Frontal cortex (tissue), 4 donors: ENCODE measurements around the gene FAM217B. TPM values are rescaled to one million over a fixed set of nuclear protein-coding genes. Genes with fewer than 3 reads are reported as not detected.

ENCODE experiments used
- DNase-seq, 2 donors: peaks; one replicate each; pipeline ENCODE4 v3.0.0; 2012; ENCODE audit warnings: low spot score in 2 of 2
- FAIRE-seq: peaks from 2 replicates; lab custom pipeline; 2012; peaks lifted over from hg19 to GRCh38; lab: Jason Lieb, UNC
- total RNA-seq: library from RNA; depleted of rRNA; stranded (reverse); fragments of >200 nt; gene quantifications from one replicate; pipeline ENCODE4 v1.2.3, GENCODE V29; 2014
- donor health status: control.
- donor health status: control.
- donor health status: control.

The FAM217B gene
- total RNA-seq: 32.6 TPM

DNA sequence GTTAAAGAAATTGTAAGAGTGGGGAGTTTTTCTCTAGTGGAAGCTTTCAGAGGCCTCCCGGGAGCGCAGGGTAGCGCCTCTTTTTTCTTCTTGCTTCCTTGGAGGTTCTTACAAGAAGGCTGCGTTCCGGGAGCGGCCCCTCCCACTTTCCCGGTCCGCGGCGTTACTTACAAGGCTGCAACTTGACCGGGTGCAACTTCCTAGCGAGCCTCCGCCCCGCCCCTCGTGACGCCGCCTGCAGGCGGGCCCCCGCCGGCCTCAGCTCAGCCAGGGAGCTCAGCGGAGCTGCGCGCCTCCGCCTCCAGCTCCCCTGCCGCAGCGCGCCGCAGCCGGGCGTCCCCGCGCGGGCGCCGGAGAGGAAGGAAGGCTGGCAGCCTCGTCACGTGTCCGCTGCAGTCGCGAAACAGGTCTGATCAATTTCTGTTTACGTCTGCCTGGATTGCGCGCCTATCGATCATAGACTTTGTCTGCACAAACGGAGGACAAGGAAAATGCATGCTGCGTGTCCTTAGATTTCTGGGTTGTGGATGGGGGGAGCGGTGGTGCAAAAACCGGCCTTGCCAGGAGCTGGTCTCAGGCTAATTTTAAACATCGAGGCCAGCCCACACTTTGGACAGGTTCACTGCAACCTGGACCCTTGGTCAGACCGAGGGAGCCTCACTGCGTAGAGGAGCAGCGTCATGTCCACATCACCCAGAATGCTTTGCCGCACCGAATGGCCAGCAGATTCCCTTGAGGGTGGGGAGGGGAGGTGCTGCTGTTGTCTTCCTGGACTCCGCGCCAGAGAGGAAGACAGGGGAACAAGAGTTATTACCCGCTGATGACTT, at the start of gene FAM217B, which contains the start of gene PPP1R3D:
Gene FAM217B, plus strand, starts transcription at position 261 of the 827 bp plus-strand sequence. CDS start 3,555 bp downstream, outside the sequence.
Gene PPP1R3D, minus strand, starts transcription at position 177 of the 827 bp plus-strand sequence. CDS start 374 bp downstream, outside the sequence.
- peak; percentile 96 to 97 for DNase-seq
- FAIRE-seq: no peak

DNA sequence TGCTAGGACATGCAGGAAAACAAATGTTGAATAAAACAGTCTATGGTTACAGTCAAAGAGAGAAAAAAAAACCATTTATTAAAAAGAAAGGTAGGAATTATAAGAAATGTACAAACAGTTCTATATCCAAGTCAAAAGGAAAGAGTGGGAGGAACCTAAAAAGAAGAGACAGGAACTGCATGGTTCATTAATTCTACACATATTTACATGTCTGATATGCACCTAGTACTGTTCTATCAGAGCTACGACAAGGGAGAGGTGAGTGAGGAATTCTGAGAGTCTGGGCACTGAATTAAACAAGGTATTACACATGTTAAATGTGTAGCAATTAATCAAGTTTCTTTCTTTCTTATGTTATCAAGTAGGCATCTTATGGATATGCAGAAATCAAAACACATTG, 48.6 kb upstream of the FAM217B start:
- FAIRE-seq: no peak
- DNase-seq: no peak

DNA sequence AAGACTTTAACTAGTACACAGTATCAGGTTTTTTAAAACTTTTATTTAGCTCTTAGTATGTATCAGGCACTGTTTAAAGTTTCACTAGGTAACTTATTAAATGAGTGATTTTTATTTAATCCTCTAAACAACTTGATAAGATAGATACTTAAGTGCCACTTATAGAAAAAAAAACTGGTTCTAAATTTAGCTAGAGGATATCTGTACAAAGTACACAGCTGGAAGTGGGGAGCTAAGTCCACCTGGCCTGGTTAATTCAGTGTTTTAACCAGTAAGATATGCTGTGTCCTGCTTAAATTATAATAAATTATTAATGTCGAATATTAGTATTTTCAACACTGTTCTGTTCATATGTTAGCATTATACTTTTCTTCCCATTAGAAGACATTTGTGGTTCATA, 44.3 kb upstream of the FAM217B start:
- no peak for DNase-seq
- no peak for FAIRE-seq

- DNase-seq (no peak), FAIRE-seq (no peak)
These were observed 37.7 kb upstream of the FAM217B start for GRCh38 chr20:59902470-59902869.

DNA sequence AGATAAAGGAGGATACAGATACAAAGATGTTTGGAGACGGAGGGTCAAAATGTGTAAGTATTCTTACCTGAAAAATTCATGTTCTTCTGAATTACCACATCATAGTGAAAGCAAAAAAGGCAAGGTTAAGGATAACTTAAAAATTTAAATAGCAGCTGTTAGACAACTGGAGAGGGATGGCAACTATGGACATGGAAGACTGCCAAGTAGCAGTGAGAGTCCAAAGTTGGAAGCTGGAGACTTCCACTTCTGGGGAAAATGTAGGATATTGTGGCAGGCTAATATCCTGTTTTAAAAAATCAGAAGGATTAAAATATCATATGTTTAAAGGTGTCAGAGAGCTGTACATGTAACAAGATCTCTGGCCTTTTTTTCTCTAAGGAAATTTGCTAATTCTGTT, 36.6 kb upstream of the FAM217B start:
- FAIRE-seq (no peak), DNase-seq (no peak)

DNA sequence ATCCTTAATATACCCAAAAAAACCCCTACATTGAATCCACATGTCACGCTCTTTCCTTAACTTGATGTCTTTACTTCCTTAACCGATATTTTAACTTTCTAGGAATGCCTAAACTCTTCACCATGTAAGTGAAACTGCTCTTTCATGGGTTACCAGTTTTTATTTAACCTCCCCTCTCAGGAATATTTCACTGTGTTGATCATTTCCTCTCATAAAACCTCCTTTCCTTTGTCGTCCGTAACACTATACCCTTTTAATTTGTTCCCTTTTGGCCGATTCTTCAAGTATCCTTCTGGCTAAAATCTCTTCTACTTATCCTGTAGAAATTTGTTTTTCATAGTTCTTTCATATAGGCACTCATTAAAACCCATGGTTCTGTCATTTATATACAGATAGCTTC, 31.3 kb upstream of the FAM217B start:
- no peak for DNase-seq
- FAIRE-seq: no peak

GRCh38 chr20:59911041-59911440, 29.1 kb upstream of the FAM217B start:
- no peak for FAIRE-seq
- DNase-seq: no peak

DNA sequence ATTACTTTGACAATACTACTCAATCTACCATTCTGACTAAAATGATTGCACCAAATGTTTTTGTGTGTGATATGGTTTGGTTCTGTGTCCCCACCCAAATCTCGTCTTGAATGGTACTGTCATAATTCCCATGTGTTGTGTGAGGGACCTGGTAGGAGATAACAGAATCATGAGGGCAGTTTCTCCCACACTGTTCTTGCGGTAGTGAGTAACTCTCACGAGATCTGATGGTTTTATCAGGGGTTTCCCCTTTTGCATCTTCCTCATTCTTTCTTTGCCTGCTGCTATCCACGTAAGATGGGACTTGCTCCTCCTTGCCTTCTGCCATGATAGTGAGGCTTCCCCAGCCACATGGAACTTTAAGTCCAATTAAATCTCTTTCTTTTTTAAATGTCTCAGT, 27.6 kb upstream of the FAM217B start:
- FAIRE-seq (no peak), DNase-seq (no peak)

DNA sequence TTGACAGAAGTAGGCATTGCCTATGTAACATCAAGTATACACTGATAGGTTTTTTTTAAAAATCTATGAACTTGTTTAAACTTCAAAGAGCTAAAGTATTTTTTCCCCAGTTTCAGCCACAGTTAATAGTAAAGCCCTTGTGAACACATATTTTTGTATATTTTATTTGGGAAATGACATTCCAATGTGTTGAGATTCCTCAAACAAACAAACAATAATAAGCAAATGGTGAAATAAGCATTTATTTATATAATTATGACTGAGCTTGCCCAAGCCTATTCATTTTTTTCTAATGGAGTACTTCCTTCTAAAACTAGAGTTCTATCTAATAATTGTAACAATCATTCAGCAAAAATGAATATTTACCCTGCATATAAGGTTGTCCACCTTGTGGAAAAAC, 19.2 kb upstream of the FAM217B start:
- DNase-seq: no peak
- no peak for FAIRE-seq

- no peak for FAIRE-seq
These were observed 16.7 kb upstream of the FAM217B start for GRCh38 chr20:59923514-59923913.

DNA sequence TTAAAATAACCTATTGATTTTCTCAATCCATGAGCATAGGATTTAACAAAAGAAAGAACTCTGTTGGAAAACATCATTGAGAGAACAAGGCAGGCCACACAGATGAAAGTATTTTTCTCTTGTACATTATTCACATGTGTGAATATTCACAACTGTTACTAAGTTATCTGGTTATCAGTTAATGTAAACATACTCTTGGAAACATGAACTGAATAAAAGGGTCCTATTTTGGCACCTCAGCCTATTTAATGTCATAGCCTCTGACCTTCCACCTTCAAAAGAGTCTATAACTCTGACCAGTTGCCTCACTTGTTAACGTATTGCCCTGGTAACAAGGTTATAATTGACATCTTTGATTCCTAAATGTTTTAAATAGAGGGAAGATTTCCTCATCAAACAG, 14.8 kb upstream of the FAM217B start:
- FAIRE-seq (no peak), DNase-seq (no peak)

More at GRCh38 chr20:59923514-59923913, 16.7 kb upstream of the FAM217B start:
- no peak for DNase-seq

DNA sequence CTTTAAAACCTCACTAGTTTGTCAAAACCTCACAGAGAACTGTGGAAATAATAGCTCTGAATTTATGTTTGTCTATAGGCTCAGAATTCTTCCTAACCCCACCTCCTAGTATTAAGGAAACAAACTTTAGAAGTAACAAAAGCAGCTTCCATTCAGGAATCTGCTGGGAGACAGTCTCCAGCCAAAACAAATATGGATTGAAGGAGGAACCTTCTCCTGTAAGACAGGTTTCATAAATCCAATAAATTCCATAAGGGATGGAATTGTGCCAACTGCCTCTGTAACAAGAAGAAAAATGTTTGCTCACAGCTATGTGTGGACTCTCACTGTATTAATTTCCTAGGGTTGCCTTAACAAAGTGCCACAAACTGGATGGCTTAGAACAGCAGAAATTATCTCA, 14.3 kb upstream of the FAM217B start:
- FAIRE-seq (no peak), DNase-seq (no peak)

- DNase-seq (no peak), FAIRE-seq (no peak)
These were observed 8.5 kb upstream of the FAM217B start for GRCh38 chr20:59931511-59932312.

GRCh38 chr20:59932616-59933295, 7.4 kb upstream of the FAM217B start:
- FAIRE-seq: no peak
- no peak for DNase-seq

GRCh38 chr20:59933296-59933848, 6.8 kb upstream of the FAM217B start, which contains the start of gene SYCP2:
Gene SYCP2, minus strand, starts transcription at chr20:59933637. Its CDS starts 11,224 bp downstream, at chr20:59922413.
- DNase-seq: peak; percentile 76 to 79
- no peak for FAIRE-seq

GRCh38 chr20:59933849-59934585, 6.2 kb upstream of the FAM217B start:
- FAIRE-seq: no peak

DNA sequence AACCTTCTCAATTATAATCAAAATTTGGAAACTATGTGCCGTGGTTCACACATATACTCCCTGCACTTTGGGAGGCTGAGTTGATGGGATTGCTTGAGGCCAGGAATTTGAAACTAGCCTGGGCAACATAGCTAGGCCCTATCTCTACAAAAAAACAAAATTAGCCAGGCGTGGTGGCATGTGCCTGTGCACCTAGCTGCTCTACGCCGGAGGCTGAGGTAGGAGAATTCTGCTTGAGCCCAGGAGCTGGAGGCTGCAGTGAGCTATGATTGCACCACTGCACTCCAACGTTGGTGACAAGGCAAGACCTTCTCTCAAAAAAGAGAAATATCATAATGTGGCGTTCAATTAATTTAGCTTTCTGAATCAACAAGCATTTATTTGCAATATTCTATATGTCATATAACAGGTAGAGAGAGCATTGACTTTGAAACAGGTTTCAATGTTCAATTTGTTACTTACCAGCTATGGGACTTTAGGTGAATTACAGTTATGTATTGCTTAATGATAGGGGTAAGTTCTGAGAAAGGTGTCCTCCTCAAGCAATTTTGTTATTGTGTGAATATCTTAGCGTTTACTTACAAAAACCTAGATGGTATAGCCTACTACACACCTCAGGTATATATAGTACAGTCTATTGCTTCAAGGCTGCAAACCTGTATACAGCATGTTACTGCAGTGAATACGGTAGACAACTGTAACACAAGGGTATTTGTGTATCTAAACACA, 4.6 kb upstream of the FAM217B start:
- FAIRE-seq (no peak), DNase-seq (no peak)

More at GRCh38 chr20:59933849-59934585, 6.2 kb upstream of the FAM217B start:
- DNase-seq: peak; percentile 84 to 85

GRCh38 chr20:59936409-59936808, 3.8 kb upstream of the FAM217B start:
- FAIRE-seq (no peak), DNase-seq (no peak)

GRCh38 chr20:59937150-59937549, 3.0 kb upstream of the FAM217B start:
- no peak for FAIRE-seq
- DNase-seq: no peak
